Vagina (tissue), 2 donors: Measurements from ENCODE around the gene F2.
"Not testable (repeated sequence)": the region's sequence is repeated elsewhere in the genome, so short reads cannot be mapped to it uniquely, and the experiment has no call there.

Experiments used
- CTCF ChIP-seq, 3 experiments: fragments of 450-650 bp in 2 of 3; fragments of 200-600 bp in 1 of 3; sonication (generic) in 1 of 3; IDR thresholded peaks; one replicate each; pipeline ENCODE4 v1.5.1; 2017 to 2019; ENCODE audit warnings: antibody characterized with exemption in 3 of 3, mild to moderate bottlenecking in 2 of 3, moderate library complexity in 2 of 3
- POLR2A ChIP-seq, 2 donors: fragments of 450-650 bp; IDR thresholded peaks; one replicate each; pipeline ENCODE4 v1.6.1; 2017; ENCODE audit warnings: antibody characterized with exemption in 2 of 2, mild to moderate bottlenecking in 2 of 2, moderate library complexity in 2 of 2

GRCh38 chr11:46670521-46670920 is 48.5 kb upstream of the F2 start:
- not testable (repeated sequence) for TF ChIP-seq CTCF, POLR2A (IDR thresholded peaks at IDR 0.05)
